Prostate gland (tissue), 2 donors: ENCODE measurements around the gene MTCH1. TPM values are rescaled to one million over a fixed set of nuclear protein-coding genes. Genes with fewer than 3 reads are reported as not detected.

ENCODE experiments used
- DNase-seq: peaks from one replicate; pipeline ENCODE4 v3.0.0-alpha.2; 2019; ENCODE audit warnings: low spot score
- H3K27ac ChIP-seq, 2 donors: fragments of 200-600 bp; sonication (generic); 2 replicates each; pipeline ENCODE4 v1.5.1; 2017 to 2019
- H3K27me3 ChIP-seq: fragments of 200-600 bp; sonication (generic); replicated peaks from 2 replicates; pipeline ENCODE4 v1.5.1; 2019; ENCODE audit not compliant: insufficient read depth
- H3K36me3 ChIP-seq, 2 donors: fragments of 200-600 bp; sonication (generic); 1 replicate in 1 of 2; 2 replicates in 1 of 2; pipeline versions ENCODE4 v1.5.1 to v1.8.1; 2017 to 2019
- H3K4me1 ChIP-seq: fragments of 200-600 bp; sonication (generic); replicated peaks from 2 replicates; pipeline ENCODE4 v1.5.1; 2019
- H3K4me3 ChIP-seq, 2 donors: fragments of 200-600 bp; sonication (generic); 2 replicates each; pipeline ENCODE4 v1.5.1; 2017 to 2019
- H3K9me3 ChIP-seq: fragments of 200-600 bp; sonication (generic); 2 replicates; pipeline ENCODE4 v1.5.1; 2017
- POLR2A ChIP-seq: fragments of 450-650 bp; IDR thresholded peaks from one replicate; pipeline ENCODE4 v1.6.1; 2016; ENCODE audit warnings: antibody characterized with exemption, mild to moderate bottlenecking
- POLR2AphosphoS5 ChIP-seq: sonication (generic); formaldehyde crosslinking; IDR thresholded peaks from one replicate; pipeline ENCODE4 v1.6.1; 2017; ENCODE audit warnings: antibody characterized with exemption
- WGBS: methylation state at CpG from one replicate; pipeline ENCODE4 v1.1.5; 2018; 5-methylcytosine and 5-hydroxymethylcytosine counted together
- intact Hi-C: fragments of 100-400 bp; cut with DNase I; formaldehyde crosslinking; loops from one replicate; pipeline ENCODE4 v1.14.2; 2022
- total RNA-seq, 2 donors: library from RNA; depleted of rRNA; stranded (reverse); fragments of >200 nt; gene quantifications; one replicate each; pipeline ENCODE4 v1.1.0, GENCODE V29; 2016
- TF ChIP-seq, protein P1 (sequence below), 4 experiments: fragments of 200-600 bp in 2 of 4; fragments of 450-650 bp in 2 of 4; sonication (generic) in 2 of 4; IDR thresholded peaks; 1 replicate in 3 of 4; 2 replicates in 1 of 4; pipeline ENCODE4 v1.5.1; 2016 to 2019; ENCODE audit warnings: antibody characterized with exemption in 4 of 4, mild to moderate bottlenecking in 2 of 4, moderate library complexity in 2 of 4

Gene MTCH1
- total RNA-seq, 2 donors from 2014 or later: 269 to 367 TPM

DNA sequence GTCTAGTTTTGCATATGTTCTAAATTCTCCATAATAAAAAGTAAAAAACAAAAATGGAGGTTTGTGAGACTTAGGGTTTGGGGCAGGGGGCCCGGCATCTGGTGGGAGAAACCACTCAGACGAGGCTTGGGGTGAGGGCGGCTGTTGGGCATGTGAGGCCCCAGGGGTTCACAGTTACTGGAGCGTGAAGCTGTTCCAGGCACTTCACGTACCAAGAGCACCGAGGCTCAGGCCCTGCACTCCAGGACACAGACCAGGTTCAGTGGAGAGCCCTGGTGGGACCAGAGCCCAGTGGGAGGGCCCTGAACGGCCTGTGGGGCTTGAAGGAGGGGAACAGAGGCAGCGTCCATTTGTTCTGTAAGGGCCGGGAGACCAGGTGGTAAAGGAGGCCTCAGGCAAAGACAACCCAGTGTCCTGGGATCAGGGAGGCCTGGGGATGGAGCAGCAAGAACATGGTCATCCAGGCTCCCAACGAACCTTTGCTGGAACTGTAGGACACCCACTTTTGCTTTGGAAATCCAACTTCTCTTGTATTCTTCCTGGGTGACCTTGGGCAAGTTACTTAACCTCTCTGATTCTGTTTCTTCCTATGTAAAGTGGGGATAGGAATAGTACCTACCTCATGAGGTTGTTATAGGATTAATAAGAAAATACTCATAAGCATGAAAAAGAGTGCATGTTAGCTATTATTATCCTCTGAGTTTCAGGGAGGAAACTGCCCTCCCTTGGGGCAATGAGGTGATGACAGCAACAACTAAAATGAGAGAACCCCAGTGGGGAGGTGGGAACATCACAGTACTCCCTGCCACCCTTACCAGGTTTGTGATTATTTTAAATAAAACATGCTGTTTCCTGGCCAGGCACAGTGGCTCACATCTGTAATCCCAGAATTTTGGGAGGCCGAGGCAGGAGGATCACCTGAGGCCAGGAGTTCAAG lies 18.3 kb upstream of the MTCH1 start:
- 72% methylated on average over 11 of the region's 11 CpGs for WGBS
- H3K9me3 ChIP-seq: no peaks in the 10 kb centered on the region
- H3K4me1 ChIP-seq: no peaks in the 10 kb centered on the region
- H3K27me3 ChIP-seq: no peaks in the 10 kb centered on the region
- intact Hi-C loops: no loop called here
- H3K27ac ChIP-seq: no peak overlapping the region
- no peak for DNase-seq
- H3K36me3 ChIP-seq: no peaks in the 10 kb centered on the region
- H3K4me3 ChIP-seq: no peak overlapping the region
- TF ChIP-seq POLR2A (no peak), POLR2AphosphoS5 (no peak)
- TF ChIP-seq, protein P1, sequence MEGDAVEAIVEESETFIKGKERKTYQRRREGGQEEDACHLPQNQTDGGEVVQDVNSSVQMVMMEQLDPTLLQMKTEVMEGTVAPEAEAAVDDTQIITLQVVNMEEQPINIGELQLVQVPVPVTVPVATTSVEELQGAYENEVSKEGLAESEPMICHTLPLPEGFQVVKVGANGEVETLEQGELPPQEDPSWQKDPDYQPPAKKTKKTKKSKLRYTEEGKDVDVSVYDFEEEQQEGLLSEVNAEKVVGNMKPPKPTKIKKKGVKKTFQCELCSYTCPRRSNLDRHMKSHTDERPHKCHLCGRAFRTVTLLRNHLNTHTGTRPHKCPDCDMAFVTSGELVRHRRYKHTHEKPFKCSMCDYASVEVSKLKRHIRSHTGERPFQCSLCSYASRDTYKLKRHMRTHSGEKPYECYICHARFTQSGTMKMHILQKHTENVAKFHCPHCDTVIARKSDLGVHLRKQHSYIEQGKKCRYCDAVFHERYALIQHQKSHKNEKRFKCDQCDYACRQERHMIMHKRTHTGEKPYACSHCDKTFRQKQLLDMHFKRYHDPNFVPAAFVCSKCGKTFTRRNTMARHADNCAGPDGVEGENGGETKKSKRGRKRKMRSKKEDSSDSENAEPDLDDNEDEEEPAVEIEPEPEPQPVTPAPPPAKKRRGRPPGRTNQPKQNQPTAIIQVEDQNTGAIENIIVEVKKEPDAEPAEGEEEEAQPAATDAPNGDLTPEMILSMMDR (IDR thresholded peaks at IDR 0.05): no peak

DNA sequence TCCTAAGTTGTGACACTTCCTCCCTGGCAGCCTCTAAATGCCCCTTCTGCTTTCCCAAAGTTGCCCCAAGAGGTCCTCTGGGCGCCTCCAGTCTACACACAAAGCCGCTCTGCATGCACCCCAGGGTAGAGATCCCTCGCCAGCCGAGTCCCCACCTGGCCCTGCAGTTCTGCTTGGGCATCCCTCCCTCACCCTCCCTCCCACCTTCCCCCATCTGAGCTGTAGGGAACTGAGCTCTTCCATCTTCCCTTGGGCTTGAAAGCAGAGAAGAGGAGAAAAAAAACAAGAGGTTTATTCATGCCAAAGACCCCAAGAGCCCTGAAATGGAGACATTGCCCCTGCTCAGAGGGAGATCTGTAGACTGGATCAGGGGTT lies 13.7 kb upstream of the MTCH1 start:
- no peaks in the 10 kb centered on the region for H3K4me1 ChIP-seq
- no peaks in the 10 kb centered on the region for H3K27me3 ChIP-seq
- H3K4me3 ChIP-seq: no peak overlapping the region
- H3K9me3 ChIP-seq: no peaks in the 10 kb centered on the region
- TF ChIP-seq POLR2AphosphoS5: no peak
- no peak for TF ChIP-seq POLR2A
- TF ChIP-seq, protein P1 (IDR thresholded peaks at IDR 0.05): no peak
- H3K27ac ChIP-seq: no peak overlapping the region
- intact Hi-C loops: no loop called here
- DNase-seq: no peak
- 96% methylated on average over 4 of the region's 4 CpGs for WGBS
- H3K36me3 ChIP-seq: no peaks in the 10 kb centered on the region

DNA sequence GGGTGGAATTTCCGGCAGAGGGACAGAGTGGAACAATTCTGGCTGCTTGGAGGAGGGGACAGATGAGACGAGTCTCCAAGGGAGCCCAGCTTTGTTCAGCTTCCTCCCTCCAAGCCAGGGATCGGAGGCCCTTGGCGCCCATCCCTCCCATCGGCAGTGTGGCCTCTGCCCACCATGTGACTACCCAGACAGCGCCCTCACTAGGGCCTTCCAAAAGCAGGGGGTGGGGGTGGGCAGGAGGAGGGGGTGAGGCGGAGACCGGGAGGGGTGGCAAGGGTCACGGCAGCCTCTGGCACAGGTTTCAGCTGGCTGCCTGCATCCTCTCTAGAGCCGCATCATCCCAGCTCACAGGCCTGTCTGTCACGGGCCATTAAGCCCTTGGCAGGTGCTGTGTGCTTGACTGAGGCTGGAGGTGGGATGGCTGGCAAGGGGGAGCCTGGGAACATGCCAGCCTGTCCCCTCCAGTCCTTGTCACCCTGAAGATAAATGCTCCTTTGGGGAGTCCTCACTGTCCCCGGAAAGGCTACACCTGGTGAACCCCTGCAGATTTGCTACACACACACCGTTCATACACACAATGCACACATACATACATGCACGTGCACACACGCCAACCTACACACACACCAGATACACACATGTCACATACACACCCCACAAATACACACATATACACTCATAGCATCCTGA lies 13.2 kb upstream of the MTCH1 start:
- no peak for DNase-seq
- H3K27me3 ChIP-seq: no peaks in the 10 kb centered on the region
- H3K4me1 ChIP-seq: no peaks in the 10 kb centered on the region
- H3K4me3 ChIP-seq: no peak overlapping the region
- TF ChIP-seq POLR2A (no peak), POLR2AphosphoS5 (no peak)
- TF ChIP-seq, protein P1 (IDR thresholded peaks at IDR 0.05): no peak
- peak overlapping the region; percentile 74 to 77 for H3K27ac ChIP-seq
- 56% methylated on average over 15 of the region's 15 CpGs for WGBS
- intact Hi-C loops: no loop called here
- no peaks in the 10 kb centered on the region for H3K9me3 ChIP-seq
- H3K36me3 ChIP-seq: no peaks in the 10 kb centered on the region

DNA sequence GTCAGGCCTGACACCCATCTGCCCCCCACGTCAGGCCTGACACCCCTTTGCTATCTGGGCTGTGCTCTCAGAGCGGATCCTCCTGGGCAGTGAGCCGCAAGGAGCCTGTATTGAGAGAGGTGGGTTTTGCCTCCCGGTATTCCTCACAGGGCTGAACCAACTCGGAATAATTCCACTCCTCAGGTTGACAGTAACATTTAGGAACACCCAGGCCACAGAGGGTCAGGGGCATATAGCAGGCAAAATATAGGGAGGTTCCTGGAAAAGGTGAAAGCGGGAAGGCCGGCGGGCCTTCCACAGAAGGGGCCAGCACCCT lies 12.7 kb upstream of the MTCH1 start:
- Histone ChIP-seq H3K9me3 (no peaks in the 10 kb centered on the region), H3K36me3 (no peaks in the 10 kb centered on the region), H3K27me3 (no peaks in the 10 kb centered on the region), H3K27ac (peak overlapping the region; percentile 74 to 77), H3K4me1 (no peaks in the 10 kb centered on the region), H3K4me3 (no peak overlapping the region)
- no peak for TF ChIP-seq POLR2A
- TF ChIP-seq, protein P1 (IDR thresholded peaks at IDR 0.05): no peak
- TF ChIP-seq POLR2AphosphoS5: no peak
- WGBS: 35% methylated on average over 8 of the region's 8 CpGs
- no peak for DNase-seq
- intact Hi-C loops: no loop called here
